IMR-90 (cell line): Measurements from ENCODE around the gene PSMC6.

ENCODE experiments used
- BHLHE40 ChIP-seq: fragments of 150-350 bp; IDR thresholded peaks from 2 replicates; pipeline ENCODE4 v1.6.1; 2016; ENCODE audit warnings: mild to moderate bottlenecking, low read depth, low read length
- CEBPB ChIP-seq: IDR thresholded peaks from 2 replicates; pipeline ENCODE4 v1.6.1; 2012; ENCODE audit warnings: low read depth, low read length, improper control_type of control experiment
- CHD1 ChIP-seq: IDR thresholded peaks from 2 replicates; pipeline ENCODE4 v1.6.1; 2012; ENCODE audit warnings: low read depth, low read length, improper control_type of control experiment
- CTCF ChIP-seq: conservative IDR thresholded peaks from 2 replicates; pipeline ENCODE4 v1.5.1; 2012; ENCODE audit warnings: mild to moderate bottlenecking, low read depth, low read length, improper control_type of control experiment
- ELK1 ChIP-seq: fragments of 150-350 bp; IDR thresholded peaks from 2 replicates; pipeline ENCODE4 v1.6.1; 2016; ENCODE audit warnings: low read depth, mild to moderate bottlenecking, low read length, moderate library complexity, borderline replicate concordance
- FOS ChIP-seq: fragments of 150-350 bp; IDR thresholded peaks from 2 replicates; pipeline ENCODE4 v1.6.1; 2016; ENCODE audit warnings: low read depth, low read length
- MAFK ChIP-seq: IDR thresholded peaks from 2 replicates; pipeline ENCODE4 v1.6.1; 2012; ENCODE audit warnings: low read depth, low read length, improper control_type of control experiment
- MAZ ChIP-seq: IDR thresholded peaks from 2 replicates; pipeline ENCODE4 v1.6.1; 2012; ENCODE audit warnings: low read depth, mild to moderate bottlenecking, low read length, improper control_type of control experiment, moderate library complexity, borderline replicate concordance
- POLR2A ChIP-seq: IDR thresholded peaks from 2 replicates; pipeline ENCODE4 v1.6.1; 2012; ENCODE audit warnings: mild to moderate bottlenecking, low read depth, low read length
- RAD21 ChIP-seq: IDR thresholded peaks from 2 replicates; pipeline ENCODE4 v1.6.1; 2012; ENCODE audit warnings: low read length, improper control_type of control experiment
- RCOR1 ChIP-seq: IDR thresholded peaks from 2 replicates; pipeline ENCODE4 v1.6.1; 2012; ENCODE audit warnings: mild to moderate bottlenecking, low read length, improper control_type of control experiment; ENCODE audit not compliant: insufficient replicate concordance
- SMC3 ChIP-seq: fragments of 150-350 bp; IDR thresholded peaks from 2 replicates; pipeline ENCODE4 v1.6.1; 2016; ENCODE audit warnings: low read depth, mild to moderate bottlenecking, antibody characterized with exemption, low read length, moderate library complexity
- TF ChIP-seq, protein P1 (sequence below): fragments of 150-350 bp; IDR thresholded peaks from 2 replicates; pipeline ENCODE4 v1.6.1; 2017; ENCODE audit warnings: mild to moderate bottlenecking, antibody characterized with exemption, low read length, low read depth

DNA sequence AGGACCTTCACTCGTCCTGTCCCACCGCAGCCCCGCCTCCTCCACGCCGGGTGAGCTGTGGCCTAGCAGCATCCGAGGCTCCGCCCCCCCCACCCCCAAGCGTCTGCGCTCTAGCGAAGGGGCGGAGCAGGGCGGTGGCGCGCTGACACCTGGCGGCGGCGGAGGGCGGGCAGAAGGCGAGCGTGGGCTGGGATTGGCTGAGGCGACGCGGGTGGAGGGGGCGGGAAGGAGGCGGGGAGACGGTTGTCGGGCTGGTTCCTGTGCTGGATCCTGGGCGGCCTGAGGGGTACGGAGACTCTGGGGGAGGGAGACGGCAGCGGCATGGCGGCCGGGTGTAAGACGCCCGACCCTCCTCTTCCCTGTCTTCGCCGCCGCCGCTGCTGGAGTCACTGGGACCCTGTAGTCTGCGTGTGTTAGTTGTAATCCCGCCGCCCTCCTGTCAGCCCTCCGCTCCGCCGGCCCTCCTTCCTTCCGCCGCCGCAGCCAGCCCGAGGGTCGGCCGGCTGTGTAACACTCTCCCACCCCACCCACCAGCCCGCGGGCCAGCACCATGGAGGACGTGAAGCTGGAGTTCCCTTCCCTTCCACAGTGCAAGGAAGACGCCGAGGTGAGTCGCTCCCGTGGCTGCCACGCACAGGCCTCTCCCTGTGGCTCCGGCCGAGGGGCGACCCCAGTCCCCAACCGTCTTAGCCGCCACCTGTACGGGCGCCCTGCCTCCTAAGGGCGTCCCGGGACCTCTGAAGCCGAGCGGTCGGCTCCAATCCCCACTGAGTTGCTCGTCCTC, 23.1 kb downstream of the PSMC6 start, which contains the start of gene STYX:
- TF ChIP-seq BHLHE40 (no peak), CTCF (no peak), POLR2A (peak; percentile 87), FOS (no peak), ELK1 (no peak), MAFK (no peak), MAZ (peak; percentile 90), RAD21 (no peak), SMC3 (no peak), CEBPB (no peak), RCOR1 (no peak), CHD1 (no peak)
- TF ChIP-seq, protein P1, sequence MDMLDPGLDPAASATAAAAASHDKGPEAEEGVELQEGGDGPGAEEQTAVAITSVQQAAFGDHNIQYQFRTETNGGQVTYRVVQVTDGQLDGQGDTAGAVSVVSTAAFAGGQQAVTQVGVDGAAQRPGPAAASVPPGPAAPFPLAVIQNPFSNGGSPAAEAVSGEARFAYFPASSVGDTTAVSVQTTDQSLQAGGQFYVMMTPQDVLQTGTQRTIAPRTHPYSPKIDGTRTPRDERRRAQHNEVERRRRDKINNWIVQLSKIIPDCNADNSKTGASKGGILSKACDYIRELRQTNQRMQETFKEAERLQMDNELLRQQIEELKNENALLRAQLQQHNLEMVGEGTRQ, result no peak
